GM19043 (cell line): Measurements from ENCODE around the gene OR2A14.
"Not testable (repeated sequence)": the region's sequence is repeated elsewhere in the genome, so short reads cannot be mapped to it uniquely, and the experiment has no call there.

Source experiments
- ATAC-seq: cut with Tn5 transposase; IDR thresholded peaks from one replicate; pipeline ENCODE4 v1.9.1; 2021; ENCODE audit warnings: low read depth; ENCODE audit not compliant: unreplicated experiment

The OR2A14 gene, protein sequence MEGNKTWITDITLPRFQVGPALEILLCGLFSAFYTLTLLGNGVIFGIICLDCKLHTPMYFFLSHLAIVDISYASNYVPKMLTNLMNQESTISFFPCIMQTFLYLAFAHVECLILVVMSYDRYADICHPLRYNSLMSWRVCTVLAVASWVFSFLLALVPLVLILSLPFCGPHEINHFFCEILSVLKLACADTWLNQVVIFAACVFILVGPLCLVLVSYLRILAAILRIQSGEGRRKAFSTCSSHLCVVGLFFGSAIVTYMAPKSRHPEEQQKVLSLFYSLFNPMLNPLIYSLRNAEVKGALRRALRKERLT

DNA sequence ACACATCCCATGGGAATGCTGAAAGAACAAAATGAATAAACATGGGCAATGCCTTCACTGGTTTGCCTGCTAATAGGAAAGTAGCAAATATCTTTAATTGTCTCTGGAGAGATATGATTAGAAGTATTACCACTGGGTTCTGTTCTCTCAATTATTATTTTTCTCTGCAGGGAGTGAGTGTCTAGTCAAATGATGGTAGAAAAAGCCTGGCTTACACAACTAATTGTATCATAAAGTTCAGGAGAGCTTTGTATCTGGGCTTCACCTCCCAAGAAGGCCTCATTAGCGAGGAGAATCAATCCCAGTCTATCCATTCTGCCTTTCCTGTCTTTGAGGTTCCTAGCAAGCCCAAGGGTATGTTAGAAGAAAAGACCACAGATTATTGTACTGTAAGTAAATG lies at the start of gene OR2A14:
Gene OR2A14, plus strand, starts transcription at position 301 of the 400 bp plus-strand sequence. CDS start 5,937 bp downstream, outside the sequence.
- ATAC-seq, result no peak

GRCh38 chr7:144074374-144074773 lies 48.6 kb upstream of the OR2A14 start:
- ATAC-seq, result no peak

GRCh38 chr7:144085978-144086377 lies 37.0 kb upstream of the OR2A14 start, which contains the start of gene OR2A12:
TSS of gene OR2A12 (plus strand) at chr7:144086278. CDS start at chr7:144095108, 8,830 bp downstream.
- no peak for ATAC-seq

DNA sequence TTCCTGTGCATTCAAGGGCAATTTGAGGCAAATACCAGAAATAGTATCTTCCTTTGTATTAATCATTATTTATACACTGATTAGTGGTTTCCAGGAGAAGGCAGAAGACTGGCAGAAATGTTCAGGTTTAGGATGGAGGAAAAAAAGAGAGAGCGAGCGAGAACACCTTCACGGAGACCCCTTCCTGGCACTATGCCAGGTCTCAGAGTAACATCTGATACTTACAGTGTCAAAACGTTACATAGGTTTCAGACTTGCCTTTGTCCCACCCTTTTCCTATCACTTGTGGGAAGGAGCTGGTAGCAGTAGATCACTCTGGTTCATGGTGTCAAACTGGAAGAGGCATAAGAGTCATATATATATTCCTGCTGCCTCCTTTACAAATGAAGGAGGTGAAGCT lies 36.2 kb upstream of the OR2A14 start:
- no peak for ATAC-seq

- ATAC-seq, result no peak
Observed at GRCh38 chr7:144087230-144087629, 35.7 kb upstream of the OR2A14 start.

GRCh38 chr7:144090667-144091066 lies 32.3 kb upstream of the OR2A14 start:
- ATAC-seq, result no peak

- ATAC-seq, result no peak
Observed at GRCh38 chr7:144098776-144099175, 24.2 kb upstream of the OR2A14 start.

- ATAC-seq, result no peak
Observed at GRCh38 chr7:144100607-144101006, 22.4 kb upstream of the OR2A14 start.

DNA sequence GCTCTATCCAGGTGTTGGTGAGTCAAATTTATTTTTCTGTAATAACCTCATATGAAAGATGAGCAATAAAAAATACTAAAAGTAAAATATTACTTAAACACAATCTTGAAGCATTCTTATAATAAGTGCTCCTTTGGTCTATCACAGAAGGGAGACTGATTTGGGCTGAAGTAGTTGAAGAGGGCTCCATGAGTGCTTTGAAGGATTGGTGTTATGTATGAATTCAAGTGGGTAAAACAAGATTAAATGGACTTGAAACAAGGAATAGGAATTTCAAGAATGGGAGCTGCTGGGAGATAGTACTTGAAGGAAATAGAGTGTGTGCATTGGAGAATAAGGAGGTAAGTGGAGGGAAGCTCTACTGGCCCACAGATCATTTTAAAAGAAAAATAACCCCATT lies 20.9 kb upstream of the OR2A14 start:
- ATAC-seq, result no peak

DNA sequence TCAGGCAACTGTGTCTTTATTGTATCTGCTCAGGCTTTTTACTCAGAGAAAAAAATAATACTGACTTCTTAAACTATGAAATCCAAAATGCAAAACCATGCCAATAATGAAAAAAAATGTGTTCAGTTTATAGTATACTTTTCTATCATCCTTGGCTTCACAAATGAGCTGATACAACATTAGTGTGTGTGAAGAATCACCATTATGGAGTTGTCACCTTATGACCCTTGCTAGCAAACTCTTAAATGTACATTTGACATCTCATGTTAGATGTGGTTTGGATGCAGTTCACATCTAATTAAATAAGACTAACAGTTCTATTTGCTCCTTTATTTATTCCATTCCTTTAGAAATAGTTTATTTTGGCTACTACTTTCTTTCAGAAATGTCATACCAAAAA lies 17.8 kb upstream of the OR2A14 start:
- no peak for ATAC-seq

DNA sequence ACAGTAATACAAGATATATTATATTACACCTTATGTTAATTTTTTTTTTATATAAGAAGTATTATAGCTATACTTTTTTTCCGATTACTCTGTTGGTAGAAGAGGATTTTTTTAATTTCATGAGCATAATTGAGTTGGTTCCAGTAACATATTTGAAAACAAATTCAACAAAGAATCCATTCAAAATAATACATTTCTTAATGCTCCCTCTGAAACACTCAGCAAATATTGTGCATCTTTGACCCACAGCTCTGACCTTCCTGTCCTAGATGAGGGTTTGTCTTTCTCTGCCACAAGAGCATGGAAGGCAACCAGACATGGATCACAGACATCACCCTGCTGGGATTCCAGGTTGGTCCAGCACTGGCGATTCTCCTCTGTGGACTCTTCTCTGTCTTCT lies 13.7 kb upstream of the OR2A14 start, which contains the start of gene OR2A2:
Gene OR2A2, plus strand, starts transcription at position 301 of the 400 bp plus-strand sequence. Its CDS starts 0 bp downstream, at position 301.
- ATAC-seq, result no peak

GRCh38 chr7:144110272-144110671 lies 12.7 kb upstream of the OR2A14 start:
- ATAC-seq, result no peak

DNA sequence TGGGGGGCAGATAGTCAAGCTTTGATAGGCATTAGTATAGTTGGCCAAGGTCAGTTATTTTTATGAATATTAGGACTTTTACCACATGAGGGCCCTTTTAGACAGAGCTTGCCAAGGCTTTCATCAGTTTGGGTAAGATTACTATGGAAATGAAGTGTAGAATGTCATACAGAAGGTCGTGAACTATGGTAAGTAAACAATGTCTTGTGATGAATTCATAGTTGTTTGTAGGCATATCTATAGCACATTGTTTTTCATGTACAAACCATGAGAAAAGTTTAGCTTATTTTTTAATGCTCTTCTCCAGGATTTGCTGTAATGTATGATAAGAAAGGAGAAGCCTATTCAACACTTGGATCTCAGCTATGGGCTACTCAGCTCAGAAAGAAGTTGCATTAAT lies 9.3 kb upstream of the OR2A14 start:
- no peak for ATAC-seq

DNA sequence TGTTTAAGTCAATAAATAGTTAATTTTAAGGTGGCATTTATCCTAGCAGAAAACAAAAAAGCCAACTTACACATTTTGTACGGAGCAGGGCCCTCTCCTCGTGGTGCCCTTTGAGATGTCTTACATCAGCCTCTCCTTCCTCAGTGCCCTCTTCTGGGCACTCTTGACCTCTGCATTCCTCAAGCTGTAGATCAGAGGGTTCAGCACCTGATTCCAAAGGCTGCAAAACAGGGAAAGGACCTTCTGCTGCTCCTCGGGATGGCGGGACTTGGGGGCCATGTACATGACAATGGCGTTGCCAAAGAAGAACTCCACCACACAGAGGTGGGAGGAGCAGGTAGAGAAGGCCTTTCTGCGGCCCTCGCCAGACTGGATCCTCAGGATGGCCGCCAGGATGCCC lies 4.6 kb upstream of the OR2A14 start:
- ATAC-seq, result no peak

DNA sequence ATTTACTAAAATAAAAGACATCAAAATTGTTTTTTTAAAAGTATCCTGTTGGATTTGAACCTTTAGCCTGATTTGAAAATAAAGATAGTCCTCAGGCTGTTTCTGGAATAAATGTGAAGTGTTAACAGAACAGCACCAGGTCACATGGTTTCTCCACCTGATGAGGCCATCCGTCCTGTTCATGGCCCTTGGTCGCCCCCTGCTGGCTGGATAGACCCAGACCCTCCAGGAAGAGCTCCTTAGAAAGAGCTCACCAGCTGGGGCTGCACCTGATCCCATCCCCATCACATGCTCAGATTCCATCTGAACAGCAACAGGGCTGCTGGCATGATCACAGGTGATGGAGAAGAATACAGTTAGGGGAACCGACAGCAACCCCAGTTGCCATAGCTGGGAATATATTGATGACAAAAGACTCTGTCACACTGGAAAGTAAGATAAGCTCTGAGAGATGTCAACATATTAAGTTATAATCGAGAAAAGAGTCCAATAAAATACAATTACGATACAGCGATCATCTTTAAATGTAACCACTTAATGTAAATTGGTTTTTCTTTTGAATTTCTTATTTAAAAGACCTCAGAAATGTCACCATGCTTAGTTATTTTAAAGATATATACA lies 4.8 kb downstream of the OR2A14 start:
- ATAC-seq, result peak; percentile 100

DNA sequence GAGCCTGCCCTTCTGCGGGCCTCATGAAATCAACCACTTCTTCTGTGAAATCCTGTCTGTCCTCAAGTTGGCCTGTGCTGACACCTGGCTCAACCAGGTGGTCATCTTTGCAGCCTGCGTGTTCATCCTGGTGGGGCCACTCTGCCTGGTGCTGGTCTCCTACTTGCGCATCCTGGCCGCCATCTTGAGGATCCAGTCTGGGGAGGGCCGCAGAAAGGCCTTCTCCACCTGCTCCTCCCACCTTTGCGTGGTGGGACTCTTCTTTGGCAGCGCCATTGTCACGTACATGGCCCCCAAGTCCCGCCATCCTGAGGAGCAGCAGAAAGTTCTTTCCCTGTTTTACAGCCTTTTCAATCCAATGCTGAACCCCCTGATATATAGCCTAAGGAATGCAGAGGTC lies 6.6 kb downstream of the OR2A14 start:
- ATAC-seq, result not testable (repeated sequence)

DNA sequence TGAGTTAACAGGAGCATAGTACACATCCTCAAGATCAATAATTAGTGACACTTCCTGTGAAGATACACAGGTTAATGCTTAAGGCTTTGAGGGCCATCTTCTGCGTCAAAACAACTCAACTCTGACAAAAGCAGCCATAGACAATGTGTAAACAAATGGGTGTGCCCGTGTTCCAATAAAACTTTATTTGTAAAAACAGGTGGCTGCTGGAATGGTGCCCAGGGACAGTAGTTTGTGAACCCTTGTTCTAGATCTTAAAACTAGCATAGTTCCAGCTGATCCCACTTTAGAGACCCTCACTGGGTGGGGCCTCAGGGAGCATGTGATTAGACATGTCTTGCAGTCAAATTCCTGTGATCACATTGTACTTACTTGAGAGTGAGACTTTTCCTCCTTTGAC lies 7.8 kb downstream of the OR2A14 start:
- ATAC-seq, result no peak

DNA sequence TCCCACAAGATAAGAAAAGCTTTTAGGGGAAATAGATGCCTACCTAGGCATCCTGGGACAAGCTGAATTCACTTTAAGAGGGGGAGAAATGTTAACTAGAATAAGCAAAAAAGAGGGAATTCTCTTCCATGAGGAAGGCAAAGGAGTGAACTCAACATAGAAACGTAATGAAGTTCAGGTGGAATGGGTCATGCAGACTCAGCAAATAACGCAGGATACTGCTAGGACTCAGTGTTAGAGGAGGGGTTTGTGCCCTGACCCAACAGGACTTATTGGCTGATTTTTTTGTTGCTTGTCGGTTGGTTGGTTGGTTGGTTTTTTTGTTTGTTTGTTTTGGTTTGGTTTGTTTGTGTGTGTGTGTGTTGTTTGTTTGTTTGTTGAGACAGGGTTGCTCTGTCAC lies 9.3 kb downstream of the OR2A14 start:
- no peak for ATAC-seq

- no peak for ATAC-seq
Observed at GRCh38 chr7:144133307-144133706, 10.3 kb downstream of the OR2A14 start.

DNA sequence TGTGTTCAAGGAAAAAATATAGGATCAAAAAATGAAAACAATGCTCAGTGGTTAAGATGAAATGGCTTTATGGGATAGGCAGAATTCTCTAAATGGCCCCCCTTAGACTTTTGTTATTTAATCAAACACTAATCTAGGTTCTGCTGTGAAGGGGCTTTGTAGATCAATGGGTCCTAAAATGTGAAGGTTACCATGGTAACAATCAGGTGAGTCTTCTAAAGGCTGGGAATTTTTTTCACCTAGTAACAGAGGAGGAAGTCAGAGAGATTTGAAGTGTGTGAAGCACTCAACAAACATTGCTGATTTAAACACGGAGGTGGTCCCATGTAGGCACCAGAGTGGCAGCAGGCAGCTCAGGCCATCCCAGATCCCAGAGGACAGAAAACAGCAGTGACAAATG lies 11.1 kb downstream of the OR2A14 start:
- ATAC-seq, result no peak

DNA sequence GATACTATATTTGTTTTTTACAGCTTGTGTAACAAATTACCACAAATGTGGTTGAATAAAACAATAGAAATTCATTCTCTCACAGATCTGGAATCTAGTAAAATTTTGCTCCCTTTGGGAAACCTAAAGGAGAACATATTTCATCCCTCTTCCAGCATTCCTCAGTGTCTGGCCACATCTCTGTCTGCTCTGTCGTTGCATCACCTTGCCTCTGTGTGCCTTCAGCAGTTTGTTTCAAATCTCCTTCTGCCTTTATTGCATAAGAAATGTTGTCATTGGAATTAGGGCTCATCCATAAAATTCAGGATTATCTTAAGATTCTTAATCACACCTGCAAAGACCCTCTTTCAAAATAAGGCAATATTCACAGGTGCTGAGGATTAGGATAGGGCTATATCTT lies 14.5 kb downstream of the OR2A14 start:
- ATAC-seq, result no peak

DNA sequence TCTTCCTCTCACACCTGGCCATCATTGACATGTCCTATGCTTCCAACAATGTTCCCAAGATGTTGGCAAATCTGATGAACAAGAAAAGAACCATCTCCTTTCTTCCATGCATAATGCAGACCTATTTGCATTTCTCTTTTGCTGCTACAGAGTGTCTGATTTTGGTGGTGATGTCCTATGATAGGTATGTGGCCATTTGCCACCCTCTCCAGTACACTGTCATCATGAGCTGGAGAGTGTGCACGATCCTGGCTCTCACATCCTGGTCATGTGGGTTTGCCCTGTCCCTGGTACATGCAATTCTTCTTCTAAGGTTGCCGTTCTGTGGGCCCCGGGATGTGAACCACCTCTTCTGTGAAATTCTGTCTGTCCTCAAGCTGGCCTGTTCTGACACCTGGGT lies 19.2 kb downstream of the OR2A14 start:
- no peak for ATAC-seq
